Fibroblast of lung (primary cell): ENCODE data around the gene EXOC6B. TPM values are rescaled to one million over a fixed set of nuclear protein-coding genes. Genes with fewer than 3 reads are reported as not detected.

Source experiments
- DNase-seq, 2 donors: peaks; one replicate each; pipeline versions ENCODE4 v3.0.0 to v3.0.0-alpha.2; 2010; ENCODE audit warnings: low read depth in 2 of 2
- H2AFZ ChIP-seq: 2 replicates; pipeline ENCODE4 v1.5.1; 2012; ENCODE audit warnings: low read length, control low read depth, inconsistent platforms
- H3K27ac ChIP-seq: 2 replicates; pipeline ENCODE4 v1.5.1; 2011; ENCODE audit warnings: low read length, control low read depth; ENCODE audit not compliant: insufficient read depth
- H3K27me3 ChIP-seq: 2 replicates; pipeline ENCODE4 v1.5.1; 2011; ENCODE audit warnings: mild to moderate bottlenecking, low read length; ENCODE audit not compliant: control insufficient read depth, insufficient read depth
- H3K36me3 ChIP-seq: 2 replicates; pipeline ENCODE4 v1.5.1; 2011; ENCODE audit warnings: low read length; ENCODE audit not compliant: control insufficient read depth, insufficient read depth
- H3K4me1 ChIP-seq: 2 replicates; pipeline ENCODE4 v1.5.1; 2011; ENCODE audit warnings: low read length; ENCODE audit not compliant: control insufficient read depth, insufficient read depth; ENCODE audit errors: extremely low read depth
- H3K4me2 ChIP-seq: 2 replicates; pipeline ENCODE4 v1.5.1; 2011; ENCODE audit warnings: low read length, control low read depth; ENCODE audit not compliant: insufficient read depth; ENCODE audit errors: extremely low read depth
- H3K4me3 ChIP-seq, 4 experiments: fragments of 200-600 bp in 1 of 4; sonication (generic) in 1 of 4; replicated peaks in 1 of 4; 2 replicates each; pipeline ENCODE4 v1.5.1; 2011 to 2016; ENCODE audit warnings: low read length in 4 of 4, low read depth in 3 of 4, mild to moderate bottlenecking in 3 of 4, control low read depth in 2 of 4, inconsistent platforms in 1 of 4, mixed read lengths in 1 of 4; ENCODE audit not compliant: insufficient read depth in 1 of 4; ENCODE audit errors: control extremely low read depth in 1 of 4
- H3K79me2 ChIP-seq: 2 replicates; pipeline ENCODE4 v1.5.1; 2012; ENCODE audit warnings: mild to moderate bottlenecking, low read length, inconsistent platforms; ENCODE audit not compliant: control insufficient read depth, insufficient read depth
- H3K9ac ChIP-seq: 2 replicates; pipeline ENCODE4 v1.5.1; 2011; ENCODE audit warnings: mild to moderate bottlenecking, low read length, control low read depth; ENCODE audit not compliant: insufficient read depth
- H3K9me3 ChIP-seq: 2 replicates; pipeline ENCODE4 v1.5.1; 2012; ENCODE audit warnings: low read depth, low read length; ENCODE audit not compliant: control insufficient read depth, insufficient read depth
- H4K20me1 ChIP-seq: 2 replicates; pipeline ENCODE4 v1.5.1; 2011; ENCODE audit warnings: low read length; ENCODE audit not compliant: control insufficient read depth, insufficient read depth; ENCODE audit errors: extremely low read depth
- EZH2 ChIP-seq: IDR thresholded peaks from 2 replicates; pipeline ENCODE4 v1.5.1; 2012; ENCODE audit warnings: low read length, control low read depth, mild to moderate bottlenecking; ENCODE audit errors: missing control alignments
- polyA plus RNA-seq, 2 donors: library from polyadenylated mRNA; depleted of rRNA in 1 of 2; stranded (reverse) in 1 of 2; unstranded in 1 of 2; fragments of >200 nt; gene quantifications; 2 replicates each; pipeline ENCODE4 v1.2.1, GENCODE V29; 2011 to 2012; ENCODE audit warnings: missing spikeins in 1 of 2
- total RNA-seq: library from RNA; depleted of rRNA; stranded (reverse); fragments of >200 nt; gene quantifications from 2 replicates; pipeline ENCODE4 v1.2.1, GENCODE V29; 2014
- TF ChIP-seq, protein P1 (sequence below), 2 donors: IDR thresholded peaks in 1 of 2; conservative IDR thresholded peaks in 1 of 2; 1 replicate in 1 of 2; 2 replicates in 1 of 2; pipeline ENCODE4 v1.5.1; 2011 to 2012; ENCODE audit warnings: low read length in 2 of 2, control low read depth in 1 of 2, inconsistent platforms in 1 of 2, low read depth in 1 of 2, mild to moderate bottlenecking in 1 of 2

The EXOC6B gene
- total and polyA plus RNA-seq, 2 donors (not counting 1 experiment from before 2014, with no cell fraction given): 26.3 to 36.5 TPM

- Histone ChIP-seq H3K27ac (no peak overlapping the region), H3K79me2 (no peaks in the 10 kb centered on the region), H3K36me3 (peaks cover 1% of the 10 kb centered on the region), H4K20me1 (no peaks in the 10 kb centered on the region), H2AFZ (no peak overlapping the region), H3K4me3 (no peak overlapping the region), H3K4me1 (no peaks in the 10 kb centered on the region), H3K4me2 (no peak overlapping the region), H3K9me3 (no peaks in the 10 kb centered on the region), H3K9ac (no peak overlapping the region), H3K27me3 (no peaks in the 10 kb centered on the region)
- no peak for TF ChIP-seq EZH2
- TF ChIP-seq, protein P1, sequence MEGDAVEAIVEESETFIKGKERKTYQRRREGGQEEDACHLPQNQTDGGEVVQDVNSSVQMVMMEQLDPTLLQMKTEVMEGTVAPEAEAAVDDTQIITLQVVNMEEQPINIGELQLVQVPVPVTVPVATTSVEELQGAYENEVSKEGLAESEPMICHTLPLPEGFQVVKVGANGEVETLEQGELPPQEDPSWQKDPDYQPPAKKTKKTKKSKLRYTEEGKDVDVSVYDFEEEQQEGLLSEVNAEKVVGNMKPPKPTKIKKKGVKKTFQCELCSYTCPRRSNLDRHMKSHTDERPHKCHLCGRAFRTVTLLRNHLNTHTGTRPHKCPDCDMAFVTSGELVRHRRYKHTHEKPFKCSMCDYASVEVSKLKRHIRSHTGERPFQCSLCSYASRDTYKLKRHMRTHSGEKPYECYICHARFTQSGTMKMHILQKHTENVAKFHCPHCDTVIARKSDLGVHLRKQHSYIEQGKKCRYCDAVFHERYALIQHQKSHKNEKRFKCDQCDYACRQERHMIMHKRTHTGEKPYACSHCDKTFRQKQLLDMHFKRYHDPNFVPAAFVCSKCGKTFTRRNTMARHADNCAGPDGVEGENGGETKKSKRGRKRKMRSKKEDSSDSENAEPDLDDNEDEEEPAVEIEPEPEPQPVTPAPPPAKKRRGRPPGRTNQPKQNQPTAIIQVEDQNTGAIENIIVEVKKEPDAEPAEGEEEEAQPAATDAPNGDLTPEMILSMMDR (conservative IDR thresholded peaks at IDR 0.05 in 1 of 2, IDR thresholded peaks at IDR 0.05 in 1 of 2; ENCODE audit: low read depth in 1 of 2, low read length in 2 of 2): no peak
- DNase-seq: no peak
Observed at GRCh38 chr2:72182547-72182946, 643.3 kb downstream of the EXOC6B start.

DNA sequence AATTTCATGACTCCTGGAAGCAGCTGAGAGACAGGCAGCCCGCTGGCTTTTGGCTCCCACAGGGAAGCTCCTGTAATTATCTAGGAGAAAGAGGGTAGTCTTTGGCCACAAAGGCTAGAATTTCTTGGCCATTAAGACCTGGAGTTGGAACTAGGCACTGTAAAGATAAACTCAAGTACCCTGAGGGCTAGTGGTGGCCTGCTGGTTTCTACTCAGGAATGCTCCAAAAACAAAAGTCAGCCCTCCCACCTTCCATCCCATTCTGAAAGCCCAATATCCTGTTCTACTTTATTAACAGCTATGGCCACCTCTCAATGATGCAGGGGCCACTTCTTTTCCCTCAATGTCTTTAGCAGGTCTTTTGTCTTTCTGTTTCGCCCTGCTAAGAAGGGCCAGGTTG is 644.2 kb downstream of the EXOC6B start:
- TF ChIP-seq, protein P1 (conservative IDR thresholded peaks at IDR 0.05 in 1 of 2, IDR thresholded peaks at IDR 0.05 in 1 of 2; ENCODE audit: low read depth in 1 of 2, low read length in 2 of 2): no peak
- TF ChIP-seq EZH2: no peak
- Histone ChIP-seq H3K4me1 (no peaks in the 10 kb centered on the region), H4K20me1 (no peaks in the 10 kb centered on the region), H3K27ac (no peak overlapping the region), H3K36me3 (peaks cover 1% of the 10 kb centered on the region), H3K27me3 (no peaks in the 10 kb centered on the region), H3K9ac (no peak overlapping the region), H3K79me2 (no peaks in the 10 kb centered on the region), H3K4me3 (no peak overlapping the region), H3K4me2 (no peak overlapping the region), H3K9me3 (no peaks in the 10 kb centered on the region), H2AFZ (no peak overlapping the region)
- no peak for DNase-seq

DNA sequence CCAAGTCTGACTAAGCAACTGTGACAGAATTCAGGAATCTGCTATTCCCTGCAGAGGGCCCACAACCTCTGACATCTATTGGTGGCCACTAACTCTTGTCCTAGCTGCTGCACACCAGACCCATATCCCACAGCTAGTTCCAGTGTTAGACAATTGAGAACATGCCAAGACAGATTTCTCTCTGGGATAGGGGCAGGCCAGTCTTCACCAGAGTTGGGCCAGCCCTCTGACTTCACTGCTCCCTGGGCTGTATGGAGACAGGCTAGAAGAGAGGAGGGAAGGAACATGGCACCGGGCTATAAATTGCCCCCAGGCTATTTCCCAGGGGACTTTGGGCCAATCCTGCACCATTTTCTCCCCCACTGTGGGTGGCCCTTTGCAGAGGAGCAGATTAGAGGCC is 645.5 kb downstream of the EXOC6B start:
- H3K9me3 ChIP-seq: no peaks in the 10 kb centered on the region
- no peaks in the 10 kb centered on the region for H3K79me2 ChIP-seq
- H4K20me1 ChIP-seq: no peaks in the 10 kb centered on the region
- no peak for TF ChIP-seq EZH2
- TF ChIP-seq, protein P1 (conservative IDR thresholded peaks at IDR 0.05 in 1 of 2, IDR thresholded peaks at IDR 0.05 in 1 of 2; ENCODE audit: low read depth in 1 of 2, low read length in 2 of 2): no peak
- H3K27me3 ChIP-seq: no peaks in the 10 kb centered on the region
- no peak overlapping the region for H2AFZ ChIP-seq
- no peak overlapping the region for H3K4me2 ChIP-seq
- H3K36me3 ChIP-seq: peaks cover 1% of the 10 kb centered on the region
- no peak overlapping the region for H3K4me3 ChIP-seq
- H3K9ac ChIP-seq: no peak overlapping the region
- DNase-seq: no peak
- no peaks in the 10 kb centered on the region for H3K4me1 ChIP-seq
- H3K27ac ChIP-seq: no peak overlapping the region
